HUES6 (cell line): ENCODE data around the gene CLEC18A.
"Not testable (repeated sequence)": the region's sequence is repeated elsewhere in the genome, so short reads cannot be mapped to it uniquely, and the experiment has no call there.

Source experiments
- H3K27ac ChIP-seq: 2 replicates; pipeline ENCODE4 v1.7.0; 2013; ENCODE audit warnings: low read depth, mild to moderate bottlenecking, low read length, inconsistent platforms
- H3K27me3 ChIP-seq: 2 replicates; pipeline ENCODE4 v1.6.1; 2013; ENCODE audit warnings: low read length; ENCODE audit not compliant: control insufficient read depth, insufficient read depth
- H3K36me3 ChIP-seq: 2 replicates; pipeline ENCODE4 v1.6.1; 2013; ENCODE audit warnings: low read length; ENCODE audit not compliant: control insufficient read depth, insufficient read depth
- H3K4me1 ChIP-seq: 2 replicates; pipeline ENCODE4 v1.6.1; 2013; ENCODE audit warnings: low read length; ENCODE audit not compliant: control insufficient read depth, insufficient read depth
- H3K4me3 ChIP-seq: 2 replicates; pipeline ENCODE4 v1.5.1; 2013; ENCODE audit warnings: low read depth, low read length
- H3K9ac ChIP-seq: one replicate; pipeline ENCODE4 v1.6.1; 2013; ENCODE audit warnings: mild to moderate bottlenecking, low read length
- H3K9me3 ChIP-seq: 2 replicates; pipeline ENCODE4 v1.6.1; 2013; ENCODE audit warnings: low read depth, low read length; ENCODE audit not compliant: control insufficient read depth, insufficient read depth

Gene CLEC18A

GRCh38 chr16:69938981-69939820 lies 11.9 kb upstream of the CLEC18A start:
- Histone ChIP-seq H3K9ac (no peak overlapping the region), H3K4me3 (no peak overlapping the region), H3K36me3 (peaks cover 50% of the 10 kb centered on the region), H3K27me3 (no peaks in the 10 kb centered on the region), H3K9me3 (no peaks in the 10 kb centered on the region), H3K27ac (no peak overlapping the region), H3K4me1 (0 out of 2 replicates have a peak, but pooled peaks cover 5% of the 10 kb centered on the region)

- no peak overlapping the region for H3K9ac ChIP-seq
- H3K27ac ChIP-seq: no peak overlapping the region
- H3K4me3 ChIP-seq: no peak overlapping the region
- H3K4me1 ChIP-seq: 0 out of 2 replicates have a peak, but pooled peaks cover 5% of the 10 kb centered on the region
- no peaks in the 10 kb centered on the region for H3K9me3 ChIP-seq
- no peaks in the 10 kb centered on the region for H3K27me3 ChIP-seq
- peaks cover 44% of the 10 kb centered on the region for H3K36me3 ChIP-seq
These were observed 11.1 kb upstream of the CLEC18A start for GRCh38 chr16:69939821-69940585.

- H3K9ac ChIP-seq: no peak overlapping the region
- 0 out of 2 replicates have a peak, but pooled peaks cover 5% of the 10 kb centered on the region for H3K4me1 ChIP-seq
- no peak overlapping the region for H3K4me3 ChIP-seq
- peaks cover 38% of the 10 kb centered on the region for H3K36me3 ChIP-seq
- no peaks in the 10 kb centered on the region for H3K27me3 ChIP-seq
- no peak overlapping the region for H3K27ac ChIP-seq
- H3K9me3 ChIP-seq: no peaks in the 10 kb centered on the region
These were observed 10.5 kb upstream of the CLEC18A start for GRCh38 chr16:69940676-69941075.

- no peaks in the 10 kb centered on the region for H3K9me3 ChIP-seq
- no peak overlapping the region for H3K4me3 ChIP-seq
- peaks cover 30% of the 10 kb centered on the region for H3K36me3 ChIP-seq
- no peaks in the 10 kb centered on the region for H3K27me3 ChIP-seq
- H3K4me1 ChIP-seq: 0 out of 2 replicates have a peak, but pooled peaks cover 5% of the 10 kb centered on the region
- no peak overlapping the region for H3K27ac ChIP-seq
- no peak overlapping the region for H3K9ac ChIP-seq
These were observed 9.7 kb upstream of the CLEC18A start for GRCh38 chr16:69941251-69942098.

GRCh38 chr16:69942099-69942491 lies 9.0 kb upstream of the CLEC18A start:
- H3K4me3 ChIP-seq: no peak overlapping the region
- 0 out of 2 replicates have a peak, but pooled peaks cover 5% of the 10 kb centered on the region for H3K4me1 ChIP-seq
- peaks cover 24% of the 10 kb centered on the region for H3K36me3 ChIP-seq
- no peaks in the 10 kb centered on the region for H3K27me3 ChIP-seq
- no peaks in the 10 kb centered on the region for H3K9me3 ChIP-seq
- H3K9ac ChIP-seq: no peak overlapping the region
- no peak overlapping the region for H3K27ac ChIP-seq

- no peaks in the 10 kb centered on the region for H3K9me3 ChIP-seq
- no peak overlapping the region for H3K27ac ChIP-seq
- no peak overlapping the region for H3K4me3 ChIP-seq
- peaks cover 18% of the 10 kb centered on the region for H3K36me3 ChIP-seq
- H3K27me3 ChIP-seq: no peaks in the 10 kb centered on the region
- 0 out of 2 replicates have a peak, but pooled peaks cover 5% of the 10 kb centered on the region for H3K4me1 ChIP-seq
- no peak overlapping the region for H3K9ac ChIP-seq
These were observed 8.4 kb upstream of the CLEC18A start for GRCh38 chr16:69942627-69943170.

GRCh38 chr16:69943241-69944036 lies 7.7 kb upstream of the CLEC18A start:
- H3K27me3 ChIP-seq, H3K27ac ChIP-seq, H3K9ac ChIP-seq, H3K4me3 ChIP-seq, H3K4me1 ChIP-seq, H3K9me3 ChIP-seq: not testable (repeated sequence)
- H3K36me3 ChIP-seq: peaks cover 16% of the 10 kb centered on the region; the same call in 1 of the 2 replicates

GRCh38 chr16:69950411-69950810 lies 723 bp upstream of the CLEC18A start:
- not testable (repeated sequence) for H3K27ac ChIP-seq, H3K27me3 ChIP-seq, H3K9ac ChIP-seq, H3K9me3 ChIP-seq, H3K4me3 ChIP-seq, H3K4me1 ChIP-seq, H3K36me3 ChIP-seq

- H3K36me3 ChIP-seq, H3K9ac ChIP-seq, H3K27ac ChIP-seq, H3K9me3 ChIP-seq, H3K27me3 ChIP-seq, H3K4me1 ChIP-seq, H3K4me3 ChIP-seq: not testable (repeated sequence)
These were observed 518 bp downstream of the CLEC18A start for GRCh38 chr16:69951672-69952031.

GRCh38 chr16:69952116-69952515 lies 982 bp downstream of the CLEC18A start:
- not testable (repeated sequence) for H3K27ac ChIP-seq, H3K36me3 ChIP-seq, H3K4me1 ChIP-seq, H3K9me3 ChIP-seq, H3K4me3 ChIP-seq, H3K9ac ChIP-seq, H3K27me3 ChIP-seq
